Activated T-helper 1 cell treated with anti-CD3 and anti-CD28 coated beads, Interleukin-2, amount 50 U/mL, for 16 hours (primary cell): Measurements from ENCODE around the gene CCDC33.

ENCODE experiments used
- DNase-seq, 2 donors: peaks; one replicate each; pipeline ENCODE4 v3.0.0-alpha.2; 2020; ENCODE audit warnings: low read depth in 1 of 2, low spot score in 1 of 2

The CCDC33 gene

DNA sequence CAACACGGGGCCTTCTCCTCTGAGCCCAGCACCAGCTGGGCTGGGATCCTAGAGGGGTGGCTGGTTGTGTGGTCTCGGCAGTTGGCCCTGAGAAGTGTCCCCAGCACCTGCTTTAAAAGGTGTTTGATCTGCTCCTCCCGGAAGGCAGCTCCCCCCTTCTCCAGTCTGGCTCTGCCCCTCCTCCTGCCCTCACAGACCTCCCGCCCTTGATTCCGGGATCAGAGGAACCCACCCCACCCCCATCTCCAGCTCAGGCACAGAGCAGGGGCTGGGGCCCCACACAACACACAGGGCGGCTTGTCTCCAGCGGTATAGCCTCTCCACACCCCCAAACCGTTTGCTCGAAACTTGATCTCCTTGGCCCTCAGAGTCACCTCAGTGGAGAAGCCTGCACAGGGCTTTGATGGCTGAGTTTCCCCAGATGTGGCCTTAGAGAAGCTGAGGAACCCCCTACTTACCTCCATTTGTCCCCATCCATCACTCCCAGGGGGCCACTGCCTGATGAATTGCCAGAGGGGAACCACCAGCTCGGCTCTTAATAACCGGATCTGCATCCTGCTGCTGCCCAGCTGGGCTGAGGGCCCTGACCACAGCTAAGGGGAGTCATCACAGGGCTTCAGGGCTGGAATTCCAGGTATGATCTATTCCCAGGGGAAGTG lies 27.1 kb upstream of the CCDC33 start:
- DNase-seq = no peak

DNA sequence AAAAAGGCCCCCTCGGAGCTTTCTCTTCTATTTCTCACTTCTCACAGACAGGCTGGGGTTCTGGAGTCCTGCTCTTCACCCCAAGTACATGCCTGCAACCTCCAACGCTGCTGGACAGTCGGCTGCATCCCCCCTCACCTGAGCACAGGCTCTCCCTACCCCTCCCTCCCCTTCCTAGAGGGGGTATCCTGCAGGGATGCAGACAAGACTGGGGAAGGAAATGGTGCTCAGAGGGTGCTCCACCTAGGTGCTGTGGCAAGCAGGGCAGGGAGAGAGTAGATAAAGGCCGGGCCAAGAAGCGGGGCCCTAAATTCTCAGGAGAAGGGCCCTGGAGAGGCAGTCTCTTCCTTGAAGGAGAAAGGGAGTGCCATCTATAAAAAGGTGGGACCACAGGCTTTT lies 26.6 kb upstream of the CCDC33 start:
- no peak for DNase-seq

DNA sequence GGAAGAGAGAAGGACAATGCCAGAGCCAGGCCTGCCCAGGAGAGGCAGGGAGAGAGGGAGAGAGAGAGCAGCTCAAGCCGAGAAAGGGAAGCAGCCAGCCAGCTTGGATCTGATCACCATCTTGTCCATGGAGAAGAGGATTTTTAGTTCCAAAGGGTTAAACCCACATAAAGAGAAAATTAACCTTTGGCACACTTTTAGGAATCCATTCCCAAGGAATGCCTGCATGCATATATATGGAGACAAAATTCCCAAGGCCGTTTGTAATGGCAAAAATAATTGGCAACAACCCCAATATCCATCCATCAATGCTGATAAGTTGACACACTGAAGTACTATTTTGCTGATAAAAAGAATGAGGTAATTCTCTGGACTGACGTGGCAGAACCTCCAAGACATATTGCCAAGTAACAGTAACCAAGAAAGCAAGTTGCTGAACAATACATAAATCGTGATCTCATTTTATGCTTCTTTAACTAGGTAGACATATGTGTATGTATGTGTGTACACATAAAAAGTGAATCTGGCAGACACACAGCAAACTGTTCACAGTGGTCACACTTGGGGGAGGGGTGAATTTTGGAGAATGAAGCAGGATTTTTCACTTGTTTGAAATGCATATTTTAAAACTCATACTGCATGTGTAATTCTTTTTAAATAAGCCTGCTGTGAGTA lies 26.0 kb upstream of the CCDC33 start:
- no peak for DNase-seq

DNA sequence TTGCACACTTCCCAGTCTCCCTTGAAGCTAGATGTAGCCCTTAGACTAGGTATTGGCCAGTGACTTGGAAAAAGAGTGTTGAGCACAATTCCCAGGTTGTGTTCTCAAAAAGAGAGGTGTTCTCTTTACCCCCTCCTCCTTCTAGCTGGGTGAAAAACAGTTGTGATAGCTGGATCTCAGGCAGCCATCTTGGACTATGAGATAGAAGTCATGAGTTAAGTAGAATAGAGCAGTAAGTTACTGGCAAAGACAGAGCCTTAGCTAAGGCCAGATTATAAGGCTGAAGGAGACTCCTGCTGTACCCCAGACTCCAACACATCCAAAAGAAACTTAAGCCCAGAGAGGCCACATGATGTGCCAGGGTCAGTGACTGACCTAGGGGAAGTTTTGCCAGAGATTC lies 25.4 kb upstream of the CCDC33 start:
- DNase-seq = no peak

DNA sequence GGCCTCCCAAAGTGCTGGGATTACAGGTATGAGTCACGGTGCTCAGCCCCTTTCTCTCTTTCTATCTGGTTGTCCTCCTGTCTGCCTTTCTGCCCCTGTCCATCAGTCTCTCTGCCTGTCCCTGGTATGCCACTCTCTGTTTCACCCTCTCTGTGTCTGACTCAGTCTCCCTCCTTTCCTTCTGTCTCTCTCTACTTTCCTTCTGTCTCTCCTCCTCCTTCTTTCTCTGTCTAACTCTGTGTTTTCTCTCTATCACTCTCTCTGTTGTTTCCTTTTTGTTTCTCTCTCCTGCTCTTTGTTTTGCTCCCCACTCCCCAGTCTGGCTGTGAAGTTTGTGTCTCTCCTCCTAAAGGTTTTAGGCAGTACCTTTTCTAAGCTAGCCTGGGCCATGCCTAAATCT lies 24.5 kb upstream of the CCDC33 start:
- no peak for DNase-seq

DNA sequence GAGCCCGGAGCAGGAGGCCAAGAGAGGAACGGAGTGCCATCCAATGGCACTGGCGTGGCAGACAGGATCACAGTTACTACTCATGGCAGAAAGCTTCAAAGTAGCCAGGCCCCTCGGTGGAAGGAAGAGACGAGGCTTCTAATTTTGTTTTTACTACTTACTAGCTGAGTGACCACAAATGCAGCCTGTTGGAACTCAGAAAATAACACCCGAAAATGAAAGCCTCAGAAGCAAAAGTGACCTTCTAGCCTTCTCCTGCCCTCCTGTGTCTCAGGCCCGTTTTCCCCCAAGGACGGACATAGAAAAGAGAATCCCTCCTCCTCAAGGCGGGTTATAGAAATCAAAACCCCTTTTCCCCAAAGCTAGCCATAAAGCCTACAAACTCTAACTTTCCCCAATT lies 23.6 kb upstream of the CCDC33 start:
- no peak for DNase-seq

DNA sequence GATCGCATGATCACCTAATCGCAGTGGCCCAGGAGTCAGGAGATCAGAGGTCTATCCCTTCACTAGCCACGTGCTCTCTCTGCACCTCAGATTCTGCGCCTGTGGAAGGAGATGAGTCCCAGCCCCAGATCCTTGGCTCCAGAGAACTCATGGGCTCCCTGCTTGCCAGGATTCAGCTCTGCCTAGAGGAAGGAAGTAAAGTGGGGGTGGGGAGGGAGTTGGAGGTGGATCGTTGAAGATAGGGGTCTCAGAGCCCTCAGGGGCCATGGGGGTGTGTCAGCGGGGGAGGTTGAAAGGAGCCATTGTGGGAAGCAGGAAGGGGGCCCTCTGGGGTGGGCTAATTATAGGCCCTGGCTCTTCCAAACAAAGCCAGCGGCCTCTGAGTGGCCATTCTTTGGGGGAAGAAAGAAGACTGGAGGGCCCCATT lies 22.3 kb upstream of the CCDC33 start:
- DNase-seq = no peak

DNA sequence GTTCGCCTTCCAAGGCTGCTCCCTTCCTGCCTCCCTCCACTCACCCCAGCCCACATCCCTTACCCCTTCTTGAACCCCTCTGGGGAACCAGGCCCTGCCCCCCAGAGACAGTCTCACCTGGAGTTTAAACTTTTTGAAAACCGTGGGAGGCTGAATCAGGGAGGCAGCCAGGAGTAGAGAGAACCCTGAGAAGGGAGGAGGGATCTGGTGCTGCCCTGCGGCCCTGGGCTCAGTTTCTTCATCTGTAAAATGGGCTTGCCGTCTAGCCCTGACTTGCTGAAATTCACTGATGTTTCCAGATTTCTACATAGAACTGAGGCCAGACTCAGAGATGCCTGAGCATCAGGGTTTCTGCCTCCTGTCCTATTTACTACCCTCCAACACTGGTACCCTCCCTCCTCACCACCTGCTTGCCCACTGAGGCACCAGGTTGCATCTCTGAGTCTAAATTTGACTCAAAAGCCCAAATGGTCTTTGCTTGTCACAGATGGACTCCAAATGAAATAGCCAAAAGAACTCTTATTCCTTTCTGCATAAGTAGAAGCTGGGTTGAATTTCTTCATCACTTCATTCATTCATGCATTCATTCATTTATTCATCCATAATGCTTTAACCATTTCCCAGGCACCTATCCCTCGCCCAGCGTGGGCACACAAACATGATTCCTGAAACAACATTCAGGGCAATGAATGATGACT lies 21.7 kb upstream of the CCDC33 start:
- no peak for DNase-seq

DNA sequence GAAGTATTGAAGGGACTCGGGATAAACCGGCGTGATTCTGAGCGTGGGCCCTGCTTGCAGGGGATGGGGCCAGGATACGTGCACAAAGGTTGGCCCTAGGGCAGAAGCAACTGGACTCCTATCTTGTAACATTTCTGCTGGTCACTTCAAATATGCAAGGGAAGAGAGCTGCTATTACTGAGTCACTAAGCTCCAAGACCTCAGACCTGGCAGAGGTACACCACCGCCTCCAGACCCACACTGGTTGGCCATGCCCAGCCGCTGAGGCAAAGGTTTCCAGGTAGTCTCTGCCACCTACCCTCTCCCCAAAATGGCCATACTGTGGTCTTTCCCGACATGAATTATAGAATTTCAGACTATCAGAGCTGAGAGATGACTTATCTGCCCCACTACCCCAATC lies 20.2 kb upstream of the CCDC33 start:
- DNase-seq = no peak

DNA sequence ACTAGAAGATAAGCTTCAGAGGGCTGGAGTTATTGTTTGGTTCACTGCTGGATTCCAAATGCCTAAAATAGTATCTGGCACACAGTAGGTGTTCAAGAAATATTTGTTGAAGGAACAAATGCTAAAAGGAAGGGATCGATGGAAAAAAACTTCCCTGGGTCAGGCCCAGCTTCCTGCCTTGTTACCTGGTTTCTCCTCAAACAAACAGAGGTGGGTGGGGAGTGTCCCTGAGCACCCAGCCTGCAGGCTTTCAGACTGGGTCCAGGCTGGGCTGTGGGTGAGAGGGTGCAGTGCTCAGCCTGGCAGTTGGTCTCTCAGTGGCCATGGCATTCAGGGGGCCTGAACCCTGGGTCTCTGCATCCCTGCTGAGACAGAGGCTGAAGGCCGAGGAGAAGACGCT lies 19.2 kb upstream of the CCDC33 start:
- DNase-seq = no peak

DNA sequence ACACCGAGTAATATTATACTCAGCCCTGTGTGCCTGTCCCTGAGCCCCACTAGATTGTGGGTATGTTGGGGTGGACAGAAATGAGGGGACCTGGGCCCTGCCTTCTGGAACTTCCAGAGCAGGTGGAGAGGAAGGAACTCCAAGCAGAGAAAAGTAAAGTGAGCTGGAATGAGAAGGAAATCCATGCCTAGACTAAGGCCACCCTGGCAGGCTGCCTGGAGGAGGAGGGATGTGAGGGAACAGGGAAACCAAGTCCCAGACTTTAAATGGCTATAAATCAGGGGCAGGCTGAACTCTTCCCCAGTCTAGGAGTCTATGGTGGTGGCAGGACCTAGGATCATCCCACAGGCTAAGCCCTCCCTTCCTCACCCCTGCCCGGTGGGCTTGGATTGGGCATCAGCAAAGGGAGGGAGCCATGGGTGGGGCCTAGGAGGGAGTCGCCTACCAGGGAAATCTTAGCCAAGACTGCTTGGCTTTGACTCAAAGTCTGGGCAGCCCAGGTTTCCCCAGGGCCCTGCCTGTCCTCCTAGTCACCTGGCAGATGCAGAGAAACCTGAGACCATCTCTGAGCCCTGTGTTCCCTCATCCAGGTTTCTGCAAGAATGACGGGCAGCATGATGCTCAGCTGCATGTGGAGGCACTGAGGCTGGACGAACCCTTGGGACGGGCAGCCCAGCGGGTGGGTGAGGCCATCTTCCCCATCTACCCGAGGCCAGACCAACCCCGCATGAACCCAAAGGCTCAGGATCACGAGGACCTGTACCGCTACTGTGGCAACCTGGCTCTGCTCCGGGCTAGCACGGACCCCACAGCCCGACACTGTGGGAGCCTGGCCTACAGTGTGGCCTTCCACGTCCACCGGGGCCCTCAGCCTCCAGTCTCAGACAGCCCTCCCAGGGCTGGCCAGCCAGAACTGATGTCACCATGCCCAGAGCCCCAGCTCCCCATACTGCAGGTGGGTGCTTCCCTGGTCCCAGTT lies 17.9 kb upstream of the CCDC33 start:
- no peak for DNase-seq

DNA sequence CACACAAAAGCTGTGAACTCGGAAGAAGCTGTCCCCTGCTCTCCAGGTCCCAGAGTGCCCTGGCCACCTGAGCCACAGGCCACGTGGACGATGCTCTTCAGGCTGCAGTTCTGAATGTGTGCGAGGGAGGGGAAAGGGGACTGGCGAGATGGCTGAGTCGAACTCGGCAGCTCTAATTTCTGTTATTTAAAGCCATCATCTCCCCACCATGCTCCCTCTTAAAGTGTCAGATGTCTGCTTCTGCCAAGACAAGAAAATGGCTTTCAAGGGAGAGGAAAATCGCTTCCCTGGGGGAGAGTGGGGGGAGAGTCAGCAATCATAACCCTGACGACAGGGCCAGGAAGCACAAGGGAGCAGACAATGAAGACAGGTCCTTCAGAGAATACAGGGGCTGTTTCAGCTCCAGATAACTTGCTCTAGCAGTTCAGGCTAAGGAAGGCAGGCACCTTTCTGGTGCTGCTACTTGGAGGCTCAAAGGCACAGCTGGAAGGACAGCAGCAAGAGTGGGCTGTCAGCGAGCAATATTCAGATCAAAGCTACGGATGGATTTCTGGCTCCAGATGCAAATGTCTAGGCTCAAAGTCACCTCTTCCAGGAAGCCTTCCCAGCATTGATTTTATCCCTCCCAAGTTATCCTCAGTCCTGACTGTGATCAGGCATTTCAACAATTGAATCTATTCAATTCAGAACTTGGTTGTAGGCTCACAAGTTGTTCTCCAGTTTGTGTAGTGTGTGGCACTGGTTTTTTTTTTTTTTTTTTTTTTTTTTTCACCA lies 15.5 kb upstream of the CCDC33 start:
- DNase-seq = no peak

DNA sequence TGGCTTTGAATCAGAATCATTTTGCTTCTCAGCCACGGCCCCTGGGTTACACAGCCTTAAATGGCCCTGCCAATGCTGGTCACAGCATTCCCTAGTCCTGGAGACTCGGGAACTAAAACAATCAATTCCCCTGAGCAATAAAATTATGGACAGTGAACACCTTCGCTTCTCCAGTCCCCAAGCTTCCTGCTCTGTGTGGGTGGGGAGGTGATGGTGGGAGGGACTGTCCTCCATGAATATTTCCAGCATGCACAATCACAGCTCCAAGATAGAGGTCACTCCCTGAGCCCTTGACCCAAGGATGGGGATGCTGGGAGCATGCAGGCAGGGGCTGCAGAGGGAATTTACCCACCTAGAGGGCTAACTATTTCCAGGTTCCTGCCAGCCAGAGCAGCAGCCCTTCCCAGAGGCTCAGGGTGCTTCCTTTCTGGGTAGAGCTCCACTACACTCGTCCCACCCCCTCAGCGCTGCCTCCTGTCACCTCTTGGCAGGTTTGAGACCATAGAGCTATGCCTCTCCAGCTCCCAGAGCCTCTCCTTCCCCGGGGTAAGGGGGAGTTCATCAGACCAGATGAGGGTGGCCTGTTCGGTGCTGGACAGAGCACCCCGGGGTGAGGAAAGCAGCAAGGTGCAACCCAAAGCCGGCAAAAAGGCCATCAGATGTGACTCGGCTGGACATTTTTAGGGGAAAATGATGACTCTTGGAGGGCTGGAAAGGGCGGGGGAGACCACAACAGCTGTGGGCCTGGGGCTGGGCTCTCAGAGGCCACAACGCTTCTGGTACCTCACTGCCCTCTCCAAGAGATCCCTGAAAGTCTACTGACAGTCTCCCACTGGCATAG lies 14.5 kb upstream of the CCDC33 start:
- DNase-seq = no peak

DNA sequence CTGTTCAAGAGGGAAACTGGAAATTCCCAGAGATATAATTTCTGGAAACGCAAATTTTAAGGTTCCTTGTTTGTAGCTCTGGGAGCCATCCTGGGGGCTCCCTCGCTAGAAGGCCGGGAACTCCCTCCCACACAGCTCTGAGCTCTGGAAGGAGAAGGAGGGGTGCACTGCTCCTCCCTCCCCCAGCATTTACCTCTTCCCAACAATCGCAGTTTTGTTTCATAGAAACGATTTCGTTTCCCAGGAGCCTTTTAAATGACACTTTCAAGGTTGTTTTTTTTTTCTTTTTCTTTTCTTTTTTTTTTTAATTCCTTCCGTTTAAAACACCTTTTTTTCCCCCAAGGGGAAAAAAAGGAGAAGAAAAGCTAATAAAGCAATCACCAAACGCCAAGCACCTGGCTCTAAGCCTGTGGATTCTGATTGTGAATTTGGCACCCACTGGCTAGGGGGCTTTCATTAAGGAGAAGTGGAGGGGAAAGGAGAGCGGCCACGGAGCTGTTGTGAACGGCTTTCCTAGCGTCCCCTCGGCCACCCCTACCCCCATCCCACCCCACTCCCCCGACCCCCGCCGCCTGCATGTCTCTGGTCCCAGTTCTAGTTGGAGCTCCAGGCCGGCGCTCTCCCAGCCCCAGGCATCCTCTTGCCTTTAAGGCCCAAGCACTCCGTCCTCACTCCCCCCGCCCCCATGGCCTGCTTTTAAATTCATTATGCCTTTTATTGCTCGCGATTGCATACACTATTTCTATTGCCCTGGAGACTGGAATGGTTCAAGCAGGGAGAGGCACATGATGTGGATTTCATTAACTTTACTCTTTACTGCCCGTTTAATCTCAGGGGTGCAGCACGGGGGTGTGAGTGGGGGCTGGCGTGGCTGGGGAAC lies 13.6 kb upstream of the CCDC33 start:
- no peak for DNase-seq

DNA sequence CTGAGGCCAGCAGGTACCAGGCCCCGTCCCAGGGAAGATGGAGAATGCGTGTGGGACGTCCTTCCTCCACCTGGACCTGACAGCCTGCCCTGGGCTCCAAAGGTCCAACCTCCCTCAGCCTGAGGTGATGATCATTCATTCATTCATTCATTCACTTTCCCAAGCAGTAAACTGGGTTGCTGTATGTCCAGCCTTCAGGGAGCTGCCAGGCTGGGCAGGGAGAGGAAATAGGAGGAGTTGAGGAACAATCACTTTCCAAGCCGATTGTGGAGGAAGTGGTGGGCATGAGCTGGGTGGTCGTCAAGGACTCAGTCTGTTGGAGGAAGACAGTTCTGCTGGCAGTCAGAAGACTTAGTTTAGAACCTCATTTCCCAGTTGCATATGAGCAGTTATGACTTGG lies 10.2 kb upstream of the CCDC33 start:
- DNase-seq = no peak

DNA sequence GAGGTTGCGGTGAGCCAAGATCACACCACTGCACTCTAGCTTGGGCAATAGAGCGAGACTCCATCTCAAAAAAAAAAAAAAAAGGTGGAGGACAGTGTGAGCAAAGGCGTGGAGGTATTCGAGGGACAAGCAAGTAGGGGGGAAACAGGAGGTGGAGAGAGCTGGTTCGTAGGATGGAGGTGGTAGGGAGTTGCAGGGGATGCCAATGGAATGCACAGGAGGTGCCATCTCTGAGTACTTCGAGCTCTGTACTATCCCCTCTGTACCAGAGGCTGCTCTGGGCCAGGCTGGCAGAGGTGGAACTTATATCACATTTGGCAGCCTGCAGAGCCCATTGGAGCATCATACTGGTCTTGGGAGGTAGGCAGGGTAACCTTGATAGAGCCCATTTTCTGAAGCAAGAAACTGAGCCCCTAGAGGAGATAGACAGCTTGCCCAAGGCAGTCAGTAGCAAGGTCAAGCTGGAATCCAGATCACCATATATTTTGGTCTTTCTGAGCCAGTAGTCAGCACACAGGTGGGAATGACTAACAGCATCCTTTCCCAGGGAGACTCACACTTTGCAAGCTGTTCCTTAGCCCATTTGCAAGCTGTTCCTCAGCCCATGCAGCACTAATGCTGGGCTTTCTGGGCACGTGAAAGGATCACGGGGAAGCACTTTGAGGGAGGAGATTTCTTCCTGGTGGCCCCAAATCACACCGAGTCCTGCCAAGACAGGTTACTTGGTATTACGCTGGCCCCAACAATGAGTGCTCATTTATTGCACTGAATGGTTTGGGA lies 9.2 kb upstream of the CCDC33 start:
- no peak for DNase-seq

DNA sequence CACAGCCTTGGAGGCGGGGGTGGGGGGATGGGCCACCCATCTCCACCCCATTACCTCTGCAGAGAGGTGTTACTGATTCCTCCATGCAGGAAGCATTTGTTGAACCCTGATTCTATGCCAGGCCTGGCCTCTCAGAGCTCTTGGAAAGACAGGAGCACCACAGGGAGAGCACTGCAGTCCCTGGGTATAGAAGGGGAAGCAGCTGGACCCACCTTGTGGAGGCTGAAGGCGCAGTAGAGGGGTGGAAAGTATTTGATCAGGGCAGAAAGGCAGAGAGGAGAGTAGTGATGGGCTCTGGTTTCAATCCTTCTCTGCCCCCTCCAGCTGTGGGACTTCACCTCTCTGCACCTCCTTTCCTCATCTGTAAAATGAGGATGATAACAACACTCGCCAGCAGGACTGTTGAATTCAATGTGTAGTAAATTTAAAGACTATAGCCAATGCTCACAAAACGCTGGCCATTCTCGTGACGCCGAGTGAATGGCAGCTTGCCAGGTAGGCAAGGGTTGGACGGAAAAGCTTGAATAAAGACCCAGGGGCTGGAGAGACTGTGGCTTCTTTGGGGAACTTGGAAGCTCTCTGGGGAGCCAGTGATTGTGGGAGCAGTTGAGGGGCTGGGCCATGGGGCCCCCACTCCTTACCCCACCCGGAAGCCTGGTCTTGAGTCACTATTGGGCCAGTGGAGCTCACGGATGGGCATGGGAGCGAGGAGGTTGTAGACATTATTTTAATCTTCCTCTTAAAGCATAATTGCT lies 8.0 kb upstream of the CCDC33 start:
- DNase-seq = no peak
